ENCODE measurements around the gene HSD17B13.

Gene HSD17B13

GRCh38 chr4:87359258-87359657 lies 36.6 kb upstream of the HSD17B13 start:
- no peak overlapping the region for H3K4me3 ChIP-seq (ENCODE audit: low read length)
- no peaks in the 10 kb centered on the region for H3K4me1 ChIP-seq (ENCODE audit: control insufficient read depth, low read length)
- H3K27me3 ChIP-seq (ENCODE audit: control insufficient read depth, low read length): no peaks in the 10 kb centered on the region
- H3K9me2 ChIP-seq (replicated peaks; ENCODE audit: control insufficient read depth, low read length): no peaks in the 10 kb centered on the region
- H3K79me2 ChIP-seq (ENCODE audit: control insufficient read depth, low read length): no peaks in the 10 kb centered on the region
- no peaks in the 10 kb centered on the region for H3K9me3 ChIP-seq (ENCODE audit: control insufficient read depth, insufficient read depth, low read length)
- TF ChIP-seq EZH2phosphoT487 (IDR thresholded peaks at IDR 0.05; ENCODE audit: borderline replicate concordance, low read length): no peak
- TF ChIP-seq, protein P1, sequence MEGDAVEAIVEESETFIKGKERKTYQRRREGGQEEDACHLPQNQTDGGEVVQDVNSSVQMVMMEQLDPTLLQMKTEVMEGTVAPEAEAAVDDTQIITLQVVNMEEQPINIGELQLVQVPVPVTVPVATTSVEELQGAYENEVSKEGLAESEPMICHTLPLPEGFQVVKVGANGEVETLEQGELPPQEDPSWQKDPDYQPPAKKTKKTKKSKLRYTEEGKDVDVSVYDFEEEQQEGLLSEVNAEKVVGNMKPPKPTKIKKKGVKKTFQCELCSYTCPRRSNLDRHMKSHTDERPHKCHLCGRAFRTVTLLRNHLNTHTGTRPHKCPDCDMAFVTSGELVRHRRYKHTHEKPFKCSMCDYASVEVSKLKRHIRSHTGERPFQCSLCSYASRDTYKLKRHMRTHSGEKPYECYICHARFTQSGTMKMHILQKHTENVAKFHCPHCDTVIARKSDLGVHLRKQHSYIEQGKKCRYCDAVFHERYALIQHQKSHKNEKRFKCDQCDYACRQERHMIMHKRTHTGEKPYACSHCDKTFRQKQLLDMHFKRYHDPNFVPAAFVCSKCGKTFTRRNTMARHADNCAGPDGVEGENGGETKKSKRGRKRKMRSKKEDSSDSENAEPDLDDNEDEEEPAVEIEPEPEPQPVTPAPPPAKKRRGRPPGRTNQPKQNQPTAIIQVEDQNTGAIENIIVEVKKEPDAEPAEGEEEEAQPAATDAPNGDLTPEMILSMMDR (IDR thresholded peaks at IDR 0.05; ENCODE audit: low read depth, low read length, poor library complexity, severe bottlenecking): no peak
- no peak overlapping the region for H3K27ac ChIP-seq (ENCODE audit: low read depth, low read length)
- H3K36me3 ChIP-seq (ENCODE audit: control insufficient read depth, low read length): no peaks in the 10 kb centered on the region
- no peak overlapping the region for H3K4me2 ChIP-seq (ENCODE audit: low read length)
- H4K20me1 ChIP-seq (ENCODE audit: control insufficient read depth, insufficient read depth, low read depth, low read length): no peaks in the 10 kb centered on the region
- H3F3A ChIP-seq (ENCODE audit: control insufficient read depth, insufficient read depth): no peaks in the 10 kb centered on the region

GRCh38 chr4:87356832-87357526 lies 34.3 kb upstream of the HSD17B13 start:
- no peaks in the 10 kb centered on the region for H3F3A ChIP-seq (ENCODE audit: control insufficient read depth, insufficient read depth)
- no peaks in the 10 kb centered on the region for H3K27me3 ChIP-seq (ENCODE audit: control insufficient read depth, low read length)
- no peak overlapping the region for H3K4me2 ChIP-seq (ENCODE audit: low read length)
- H3K9me3 ChIP-seq (ENCODE audit: control insufficient read depth, insufficient read depth, low read length): no peaks in the 10 kb centered on the region
- no peak overlapping the region for H3K4me3 ChIP-seq (ENCODE audit: low read length)
- TF ChIP-seq, protein P1 (IDR thresholded peaks at IDR 0.05; ENCODE audit: low read depth, low read length, poor library complexity, severe bottlenecking): no peak
- TF ChIP-seq EZH2phosphoT487 (IDR thresholded peaks at IDR 0.05; ENCODE audit: borderline replicate concordance, low read length): no peak
- no peaks in the 10 kb centered on the region for H3K9me2 ChIP-seq (replicated peaks; ENCODE audit: control insufficient read depth, low read length)
- no peaks in the 10 kb centered on the region for H4K20me1 ChIP-seq (ENCODE audit: control insufficient read depth, insufficient read depth, low read depth, low read length)
- H3K79me2 ChIP-seq (ENCODE audit: control insufficient read depth, low read length): no peaks in the 10 kb centered on the region
- no peak overlapping the region for H3K27ac ChIP-seq (ENCODE audit: low read depth, low read length)
- H3K4me1 ChIP-seq (ENCODE audit: control insufficient read depth, low read length): no peaks in the 10 kb centered on the region
- H3K36me3 ChIP-seq (ENCODE audit: control insufficient read depth, low read length): no peaks in the 10 kb centered on the region

GRCh38 chr4:87354168-87355102 lies 31.8 kb upstream of the HSD17B13 start:
- no peaks in the 10 kb centered on the region for H3K27me3 ChIP-seq (ENCODE audit: control insufficient read depth, low read length)
- H3K4me1 ChIP-seq (ENCODE audit: control insufficient read depth, low read length): no peaks in the 10 kb centered on the region
- no peaks in the 10 kb centered on the region for H3K9me2 ChIP-seq (replicated peaks; ENCODE audit: control insufficient read depth, low read length)
- no peak overlapping the region for H3K27ac ChIP-seq (ENCODE audit: low read depth, low read length)
- no peaks in the 10 kb centered on the region for H3F3A ChIP-seq (ENCODE audit: control insufficient read depth, insufficient read depth)
- H3K4me3 ChIP-seq (ENCODE audit: low read length): no peak overlapping the region
- H3K4me2 ChIP-seq (ENCODE audit: low read length): no peak overlapping the region
- no peak for TF ChIP-seq EZH2phosphoT487 (IDR thresholded peaks at IDR 0.05; ENCODE audit: borderline replicate concordance, low read length)
- H3K36me3 ChIP-seq (ENCODE audit: control insufficient read depth, low read length): no peaks in the 10 kb centered on the region
- no peaks in the 10 kb centered on the region for H3K79me2 ChIP-seq (ENCODE audit: control insufficient read depth, low read length)
- no peaks in the 10 kb centered on the region for H3K9me3 ChIP-seq (ENCODE audit: control insufficient read depth, insufficient read depth, low read length)
- H4K20me1 ChIP-seq (ENCODE audit: control insufficient read depth, insufficient read depth, low read depth, low read length): no peaks in the 10 kb centered on the region

DNA sequence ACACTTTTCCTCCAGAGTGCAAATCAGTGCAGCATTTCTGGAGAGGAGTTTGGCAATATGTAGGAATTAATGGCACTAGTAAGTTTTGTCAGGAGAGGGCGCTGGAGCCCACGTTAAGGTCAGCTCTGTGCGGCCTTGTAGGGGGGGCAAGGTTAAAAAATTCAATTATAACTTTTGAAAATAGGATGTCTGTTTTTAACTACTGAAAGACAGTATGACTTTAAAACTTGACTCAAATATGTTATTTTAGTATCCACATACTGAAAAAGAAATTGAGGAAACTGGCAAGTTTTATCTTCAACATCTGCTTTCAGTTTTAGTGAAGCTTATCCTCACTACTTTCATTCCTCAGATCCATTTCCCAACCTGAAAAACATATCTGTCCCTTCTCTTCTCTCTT lies 30.9 kb upstream of the HSD17B13 start:
- TF ChIP-seq EZH2phosphoT487 (IDR thresholded peaks at IDR 0.05; ENCODE audit: borderline replicate concordance, low read length): no peak
- TF ChIP-seq, protein P1 (IDR thresholded peaks at IDR 0.05; ENCODE audit: low read depth, low read length, poor library complexity, severe bottlenecking): peak; percentile 78
- H3K9me3 ChIP-seq (ENCODE audit: control insufficient read depth, insufficient read depth, low read length): no peaks in the 10 kb centered on the region
- no peak overlapping the region for H3K4me3 ChIP-seq (ENCODE audit: low read length)
- no peaks in the 10 kb centered on the region for H3K27me3 ChIP-seq (ENCODE audit: control insufficient read depth, low read length)
- no peaks in the 10 kb centered on the region for H4K20me1 ChIP-seq (ENCODE audit: control insufficient read depth, insufficient read depth, low read depth, low read length)
- no peaks in the 10 kb centered on the region for H3K36me3 ChIP-seq (ENCODE audit: control insufficient read depth, low read length)
- no peaks in the 10 kb centered on the region for H3F3A ChIP-seq (ENCODE audit: control insufficient read depth, insufficient read depth)
- no peaks in the 10 kb centered on the region for H3K9me2 ChIP-seq (replicated peaks; ENCODE audit: control insufficient read depth, low read length)
- no peak overlapping the region for H3K4me2 ChIP-seq (ENCODE audit: low read length)
- no peaks in the 10 kb centered on the region for H3K4me1 ChIP-seq (ENCODE audit: control insufficient read depth, low read length)
- H3K79me2 ChIP-seq (ENCODE audit: control insufficient read depth, low read length): no peaks in the 10 kb centered on the region
- H3K27ac ChIP-seq (ENCODE audit: low read depth, low read length): no peak overlapping the region

All from DOHH2 (cell line).